ENCODE results near the gene INO80B. TPM values are rescaled to one million over a fixed set of nuclear protein-coding genes. Genes with fewer than 3 reads are reported as not detected.

The INO80B gene
- total and polyA plus RNA-seq, 2 of the 8 experiments (the other 6 are each of a cell fraction or from before 2014, with no cell fraction given): 3.9 to 18.5 TPM

DNA sequence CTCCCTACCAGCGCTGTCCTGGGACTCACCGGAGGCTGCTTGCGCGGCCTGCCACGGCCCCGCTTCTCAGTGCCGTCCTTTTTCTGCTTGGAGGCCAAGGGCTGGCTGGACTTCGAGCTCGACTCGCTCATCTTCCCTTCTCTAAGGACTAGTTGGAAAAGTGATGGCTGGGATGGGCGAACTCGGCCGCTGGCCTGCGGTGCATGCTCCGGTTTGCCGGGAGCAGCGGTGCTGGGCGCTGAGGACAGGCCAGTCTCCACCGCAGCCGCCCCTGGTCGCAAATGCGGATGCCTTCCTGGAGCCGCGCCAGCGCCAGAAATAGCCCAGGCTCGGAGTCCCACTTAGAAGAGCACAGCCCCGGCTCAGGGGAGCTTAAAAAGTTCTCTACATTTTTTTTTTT is 36.6 kb upstream of the INO80B start:
- FAIRE-seq: no peak
- H3K36me3 ChIP-seq (ENCODE audit: control insufficient read depth in 2 of 4, insufficient read depth in 4 of 4, low read length in 3 of 4): no peaks in the 10 kb centered on the region
- no peak overlapping the region for H4K8ac ChIP-seq (ENCODE audit: extremely low read depth, insufficient read depth, low read length)
- H3K9me3 ChIP-seq (ENCODE audit: insufficient read depth in 2 of 2, low read depth in 1 of 2, low read length in 1 of 2): no peaks in the 10 kb centered on the region
- H2BK5ac ChIP-seq (ENCODE audit: low read depth, low read length): no peak overlapping the region
- no peak overlapping the region for H3K56ac ChIP-seq (replicated peaks; ENCODE audit: insufficient read length, low read depth, low read length)
- ChIA-PET CTCF (ENCODE audit: partially characterized antibody) (interaction anchor here (0.8 to 1.2 kb wide), 4 partner anchors 17 to 47 kb away, joined by 3 to 4 read pairs (median 3); partner anchors contain the start of genes INO80B and MOGS), POLR2A (ENCODE audit: partially characterized antibody) (interaction anchor here (1.0 kb wide), 2 partner anchors 21 to 30 kb away, joined by 3 read pairs; no protein-coding TSS in a partner anchor)
- H3K4me3 ChIP-seq (ENCODE audit: extremely low read depth in 1 of 4, insufficient read depth in 2 of 4, low read depth in 3 of 4, low read length in 4 of 4): no peak overlapping the region
- H2BK12ac ChIP-seq (ENCODE audit: low read depth, low read length): no peak overlapping the region
- H2BK15ac ChIP-seq (ENCODE audit: low read length): no peak overlapping the region
- no peak overlapping the region for H3K9ac ChIP-seq (replicated peaks in 1 of 4; ENCODE audit: extremely low read depth in 1 of 4, low read depth in 3 of 4, low read length in 3 of 4)
- no peak overlapping the region for H2AK5ac ChIP-seq (ENCODE audit: low read depth, low read length)
- DNase-seq (ENCODE audit: low read depth in 1 of 2, low spot score in 2 of 2): no peak
- H4K20me1 ChIP-seq (replicated peaks in 1 of 2; ENCODE audit: control insufficient read depth in 1 of 2, insufficient read depth in 2 of 2, low read length in 2 of 2): no peaks in the 10 kb centered on the region
- H3K23me2 ChIP-seq (ENCODE audit: low read depth, low read length): peaks cover 10% of the 10 kb centered on the region
- H2BK20ac ChIP-seq (ENCODE audit: low read length): no peak overlapping the region
- no peaks in the 10 kb centered on the region for H3K79me1 ChIP-seq (ENCODE audit: low read depth, low read length)
- no peak overlapping the region for H3K23ac ChIP-seq (ENCODE audit: insufficient read length)
- no peak overlapping the region for H4K91ac ChIP-seq (replicated peaks; ENCODE audit: insufficient read length, low read length)
- H3K4me2 ChIP-seq (ENCODE audit: insufficient read depth in 1 of 2, low read depth in 2 of 2, low read length in 2 of 2): no peak overlapping the region
- no peak overlapping the region for H3K27ac ChIP-seq (ENCODE audit: low read depth, low read length)
- peaks cover 0 to 16% (median 3%) of the 10 kb centered on the region in 4 experiments; a peak in 4 of 7 replicates for H3K4me1 ChIP-seq (replicated peaks in 1 of 4; ENCODE audit: control insufficient read depth in 3 of 4, insufficient read depth in 4 of 4, low read length in 3 of 4)
- no peak overlapping the region for H3K18ac ChIP-seq (ENCODE audit: extremely low read depth, low read length)
- no peak overlapping the region for H2BK120ac ChIP-seq (replicated peaks; ENCODE audit: low read depth, low read length)
- 0 out of 7 replicates have a peak, but pooled peaks cover 0 to 2% (median 0%) of the 10 kb centered on the region in 4 experiments for H3K27me3 ChIP-seq (replicated peaks in 1 of 4; ENCODE audit: control insufficient read depth in 3 of 4, extremely low read depth in 1 of 4, insufficient read depth in 3 of 4, low read length in 3 of 4)
- no peak overlapping the region for H2AFZ ChIP-seq (ENCODE audit: low read length)
- no peak overlapping the region for H4K5ac ChIP-seq (ENCODE audit: insufficient read length, low read depth, low read length)
- no peak overlapping the region for H3K4ac ChIP-seq (replicated peaks; ENCODE audit: insufficient read length, low read depth, low read length)
- H3K14ac ChIP-seq (ENCODE audit: insufficient read length): no peak overlapping the region
- H3K79me2 ChIP-seq (ENCODE audit: control insufficient read depth in 1 of 2, insufficient read depth in 2 of 2, low read length in 2 of 2): no peaks in the 10 kb centered on the region
- 92% methylated on average over 19 of the region's 27 CpGs; no CpG with 5 or more reads in 1 of the 2 experiments for WGBS, 2 experiments (ENCODE audit: extremely low coverage in 1 of 2, insufficient coverage in 1 of 2, insufficient read length in 1 of 2, insufficient replicate concordance in 2 of 2, low coverage in 1 of 2, low lambda C conversion rate in 2 of 2, missing lambda C conversion rate in 1 of 2)
- TF ChIP-seq CBX8 (IDR thresholded peaks at IDR 0.05; ENCODE audit: borderline replicate concordance, low read depth, low read length): no peak
- TF ChIP-seq TAF1 (IDR thresholded peaks at IDR 0.05; ENCODE audit: low read depth, low read length): no peak
- TF ChIP-seq SIRT6 (IDR thresholded peaks at IDR 0.05; ENCODE audit: low read length): no peak
- no peak for TF ChIP-seq POU5F1 (IDR thresholded peaks at IDR 0.05; ENCODE audit: low read depth, low read length)
- no peak for TF ChIP-seq EZH2 (IDR thresholded peaks at IDR 0.05; ENCODE audit: low read depth, low read length, severe bottlenecking)
- no peak for TF ChIP-seq POLR2A (IDR thresholded peaks at IDR 0.05; ENCODE audit: control extremely low read depth in 1 of 2, low read depth in 2 of 2, low read length in 2 of 2)
- TF ChIP-seq, protein P1, sequence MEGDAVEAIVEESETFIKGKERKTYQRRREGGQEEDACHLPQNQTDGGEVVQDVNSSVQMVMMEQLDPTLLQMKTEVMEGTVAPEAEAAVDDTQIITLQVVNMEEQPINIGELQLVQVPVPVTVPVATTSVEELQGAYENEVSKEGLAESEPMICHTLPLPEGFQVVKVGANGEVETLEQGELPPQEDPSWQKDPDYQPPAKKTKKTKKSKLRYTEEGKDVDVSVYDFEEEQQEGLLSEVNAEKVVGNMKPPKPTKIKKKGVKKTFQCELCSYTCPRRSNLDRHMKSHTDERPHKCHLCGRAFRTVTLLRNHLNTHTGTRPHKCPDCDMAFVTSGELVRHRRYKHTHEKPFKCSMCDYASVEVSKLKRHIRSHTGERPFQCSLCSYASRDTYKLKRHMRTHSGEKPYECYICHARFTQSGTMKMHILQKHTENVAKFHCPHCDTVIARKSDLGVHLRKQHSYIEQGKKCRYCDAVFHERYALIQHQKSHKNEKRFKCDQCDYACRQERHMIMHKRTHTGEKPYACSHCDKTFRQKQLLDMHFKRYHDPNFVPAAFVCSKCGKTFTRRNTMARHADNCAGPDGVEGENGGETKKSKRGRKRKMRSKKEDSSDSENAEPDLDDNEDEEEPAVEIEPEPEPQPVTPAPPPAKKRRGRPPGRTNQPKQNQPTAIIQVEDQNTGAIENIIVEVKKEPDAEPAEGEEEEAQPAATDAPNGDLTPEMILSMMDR (IDR thresholded peaks at IDR 0.05; ENCODE audit: control extremely low read depth in 1 of 3, insufficient read depth in 1 of 3, low read depth in 1 of 3, low read length in 3 of 3): no peak
- TF ChIP-seq PHF8 (conservative IDR thresholded peaks at IDR 0.05; ENCODE audit: low read depth, low read length): no peak
- no peak for TF ChIP-seq TAF7 (optimal IDR thresholded peaks at IDR 0.05; ENCODE audit: borderline replicate concordance, low read depth, low read length)
- no peak for TF ChIP-seq TEAD4 (IDR thresholded peaks at IDR 0.05; ENCODE audit: low read depth, low read length)
